Measurements from ENCODE around the gene COL17A1.

DNA sequence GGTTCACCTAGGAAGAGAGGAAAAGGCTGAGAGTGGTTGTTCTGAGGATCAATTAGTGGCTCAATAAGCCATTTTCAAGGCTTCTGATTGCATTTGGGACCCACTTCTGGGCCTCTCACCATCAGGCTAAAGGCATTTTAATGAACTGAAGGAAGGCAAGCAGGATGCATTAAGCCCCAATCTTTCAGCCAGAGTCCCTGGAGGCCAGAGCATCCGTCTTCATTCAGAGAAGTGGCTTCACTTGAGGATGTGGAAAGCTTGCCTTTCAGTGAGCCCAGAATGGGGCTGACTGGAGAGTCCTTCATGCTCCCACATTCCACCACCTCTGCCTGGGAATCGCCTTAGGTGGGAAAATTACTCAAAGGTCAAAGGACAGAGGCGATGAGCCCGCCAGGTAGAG is 41.8 kb downstream of the COL17A1 start:
- TF ChIP-seq, protein P1, sequence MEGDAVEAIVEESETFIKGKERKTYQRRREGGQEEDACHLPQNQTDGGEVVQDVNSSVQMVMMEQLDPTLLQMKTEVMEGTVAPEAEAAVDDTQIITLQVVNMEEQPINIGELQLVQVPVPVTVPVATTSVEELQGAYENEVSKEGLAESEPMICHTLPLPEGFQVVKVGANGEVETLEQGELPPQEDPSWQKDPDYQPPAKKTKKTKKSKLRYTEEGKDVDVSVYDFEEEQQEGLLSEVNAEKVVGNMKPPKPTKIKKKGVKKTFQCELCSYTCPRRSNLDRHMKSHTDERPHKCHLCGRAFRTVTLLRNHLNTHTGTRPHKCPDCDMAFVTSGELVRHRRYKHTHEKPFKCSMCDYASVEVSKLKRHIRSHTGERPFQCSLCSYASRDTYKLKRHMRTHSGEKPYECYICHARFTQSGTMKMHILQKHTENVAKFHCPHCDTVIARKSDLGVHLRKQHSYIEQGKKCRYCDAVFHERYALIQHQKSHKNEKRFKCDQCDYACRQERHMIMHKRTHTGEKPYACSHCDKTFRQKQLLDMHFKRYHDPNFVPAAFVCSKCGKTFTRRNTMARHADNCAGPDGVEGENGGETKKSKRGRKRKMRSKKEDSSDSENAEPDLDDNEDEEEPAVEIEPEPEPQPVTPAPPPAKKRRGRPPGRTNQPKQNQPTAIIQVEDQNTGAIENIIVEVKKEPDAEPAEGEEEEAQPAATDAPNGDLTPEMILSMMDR (IDR thresholded peaks at IDR 0.05; ENCODE audit: low read length), result no peak
- TF ChIP-seq EZH2 (optimal IDR thresholded peaks at IDR 0.05; ENCODE audit: low read depth, low read length), result no peak

Measured in MM.1S (cell line).